Measurements from ENCODE around the gene PTTG1. TPM values are rescaled to one million over a fixed set of nuclear protein-coding genes. Genes with fewer than 3 reads are reported as not detected.

Gene PTTG1
- total and polyA plus RNA-seq, 2 experiments from 2014 or later, result 394 to 620 TPM

Small RNAs within 50 kb of the gene (microRNA-seq; reads per million reads assigned to microRNA genes)
- gene MIR3142, result not detected

Small RNAs within 50 kb of the gene (small RNA-seq; reads per million reads assigned to genes)
- not detected for gene MIR3142 (ENCODE audit: low replicate concordance)

Other genes with a start within 250 kb of the PTTG1 start
- 1.7 and 2.2 TPM in 2 replicates for gene FABP6, start 192.3 kb upstream of the PTTG1 start, total RNA-seq (2014; rRNA removed; shearing (Covaris generic))
- 7.5 and 9.7 TPM in 2 replicates for gene FABP6, start 192.3 kb upstream of the PTTG1 start, polyA plus RNA-seq (2016; fragmentation: Nextera tagmentation; extraction: Ambion mirVana)
- 22.1 and 29.2 TPM in 2 replicates for gene CCNJL, start 109.3 kb upstream of the PTTG1 start, total RNA-seq (2014; rRNA removed; shearing (Covaris generic))
- gene CCNJL, start 109.3 kb upstream of the PTTG1 start, polyA plus RNA-seq (2016; fragmentation: Nextera tagmentation; extraction: Ambion mirVana), result 27.0 and 28.4 TPM in 2 replicates
- gene C1QTNF2, start 51.2 kb upstream of the PTTG1 start, total RNA-seq (2014; rRNA removed; shearing (Covaris generic)), result 0.27 and 0.56 TPM in 2 replicates
- gene C1QTNF2, start 51.2 kb upstream of the PTTG1 start, polyA plus RNA-seq (2016; fragmentation: Nextera tagmentation; extraction: Ambion mirVana), result 0.61 and 0.92 TPM in 2 replicates
- 6.9 and 7.4 TPM in 2 replicates for gene FAM200C, start 21.8 kb upstream of the PTTG1 start, total RNA-seq (2014; rRNA removed; shearing (Covaris generic))
- 3.3 and 4.6 TPM in 2 replicates for gene FAM200C, start 21.8 kb upstream of the PTTG1 start, polyA plus RNA-seq (2016; fragmentation: Nextera tagmentation; extraction: Ambion mirVana)
- gene SLU7, start 2.8 kb upstream of the PTTG1 start, total RNA-seq (2014; rRNA removed; shearing (Covaris generic)), result 27.0 and 33.2 TPM in 2 replicates
- 31.1 and 47.5 TPM in 2 replicates for gene SLU7, start 2.8 kb upstream of the PTTG1 start, polyA plus RNA-seq (2016; fragmentation: Nextera tagmentation; extraction: Ambion mirVana)